CD4-positive, alpha-beta memory T cell (primary cell): ENCODE measurements around the gene METTL26. TPM values are rescaled to one million over a fixed set of nuclear protein-coding genes. Genes with fewer than 3 reads are reported as not detected.

Experiments used
- CTCF ChIA-PET: fragments of 350-600 bp; sonication (Branson Sonifier 250); formaldehyde crosslinking; loops from one replicate; lab custom pipeline; 2021; ENCODE audit warnings: inconsistent platforms; ENCODE audit not compliant: partially characterized antibody; lab: Charles Lee
- POLR2A ChIA-PET: fragments of 350-600 bp; sonication (Branson Sonifier 250); formaldehyde crosslinking; loops from one replicate; lab custom pipeline; 2021; ENCODE audit not compliant: partially characterized antibody; lab: Charles Lee
- DNase-seq, 5 donors: peaks; one replicate each; pipeline versions ENCODE4 v3.0.0 to v3.0.0-alpha.2; 2020 to 2022; ENCODE audit warnings: mixed read lengths in 1 of 5
- H3K27ac ChIP-seq: one replicate; pipeline ENCODE4 v1.7.0; 2013; ENCODE audit warnings: low read depth, low read length
- H3K27me3 ChIP-seq: 2 replicates; pipeline ENCODE4 v1.7.0; 2013; ENCODE audit warnings: mild to moderate bottlenecking, low read length, moderate library complexity; ENCODE audit not compliant: insufficient read depth
- H3K36me3 ChIP-seq: 2 replicates; pipeline ENCODE4 v1.7.0; 2013; ENCODE audit warnings: mild to moderate bottlenecking, low read length, moderate library complexity; ENCODE audit not compliant: insufficient read depth
- H3K4me1 ChIP-seq: 2 replicates; pipeline ENCODE4 v1.7.0; 2013; ENCODE audit warnings: mild to moderate bottlenecking, low read length, moderate library complexity; ENCODE audit not compliant: insufficient read depth
- H3K4me3 ChIP-seq, 2 donors: one replicate each; pipeline ENCODE4 v1.7.0; 2013; ENCODE audit warnings: low read length in 2 of 2, mild to moderate bottlenecking in 1 of 2
- H3K9me3 ChIP-seq, 2 donors: one replicate each; pipeline ENCODE4 v1.7.0; 2013; ENCODE audit warnings: low read length in 2 of 2, control low read depth in 1 of 2; ENCODE audit not compliant: control insufficient read depth in 1 of 2
- H3K27ac Mint-ChIP-seq, 7 donors: one replicate each; pipeline ENCODE4 v1.8.0; 2020 to 2021; ENCODE audit warnings: mixed read lengths in 7 of 7, mild to moderate bottlenecking in 6 of 7, inconsistent platforms in 3 of 7, moderate library complexity in 3 of 7
- H3K27me3 Mint-ChIP-seq, 2 donors: one replicate each; pipeline ENCODE4 v1.8.0; 2020 to 2021; ENCODE audit warnings: mixed read lengths in 2 of 2
- H3K36me3 Mint-ChIP-seq, 2 donors: one replicate each; pipeline ENCODE4 v1.8.0; 2020 to 2021; ENCODE audit warnings: mixed read lengths in 2 of 2, inconsistent platforms in 1 of 2, mild to moderate bottlenecking in 1 of 2
- H3K4me1 Mint-ChIP-seq, 4 donors: one replicate each; pipeline ENCODE4 v1.8.0; 2020 to 2021; ENCODE audit warnings: mixed read lengths in 4 of 4, mild to moderate bottlenecking in 1 of 4
- H3K4me3 Mint-ChIP-seq, 8 donors: one replicate each; pipeline ENCODE4 v1.8.0; 2020 to 2021; ENCODE audit warnings: mixed read lengths in 8 of 8, mild to moderate bottlenecking in 7 of 8, moderate library complexity in 6 of 8, inconsistent platforms in 3 of 8
- H3K9me3 Mint-ChIP-seq, 8 donors: one replicate each; pipeline ENCODE4 v1.8.0; 2020 to 2021; ENCODE audit warnings: mixed read lengths in 8 of 8, mild to moderate bottlenecking in 5 of 8, inconsistent platforms in 3 of 8, moderate library complexity in 1 of 8
- intact Hi-C: fragments of 100-400 bp; cut with micrococcal nuclease; formaldehyde crosslinking; loops from one replicate; pipeline ENCODE4 v1.15.1; 2023
- polyA plus RNA-seq, 2 donors: library from polyadenylated mRNA; unstranded; fragments of 300-500 nt; fragmentation: Illumina TruSeq; gene quantifications; one replicate each; pipeline ENCODE4 v1.2.3, GENCODE V29; 2021
- total RNA-seq, 2 experiments: library from RNA; stranded (reverse); gene quantifications; one replicate each; pipeline ENCODE4 v1.2.3, GENCODE V29; 2021

METTL26 gene
- total and polyA plus RNA-seq, 4 experiments from 2014 or later: 68.4 to 106 (median 82.1) TPM

- ChIA-PET CTCF (no interaction called here), POLR2A (interaction anchor here (1.2 to 5.6 kb wide), 5 partner anchors 10 to 25 kb away, joined by 6 to 89 read pairs (median 7); partner anchors contain the start of genes JMJD8, STUB1 and WDR24)
- intact Hi-C loops: no loop called here
- Mint-ChIP-seq H3K36me3 (peaks cover 0 to 16% of the 10 kb centered on the region in 2 donors), H3K4me3 (peak overlapping the region in 3 of 8 donors; percentile 5 to 42 (median 25)), H3K4me1 (peaks cover 5 to 28% (median 10%) of the 10 kb centered on the region in 4 donors), H3K27me3 (no peaks in the 10 kb centered on the region), H3K9me3 (no peaks in the 10 kb centered on the region), H3K27ac (peak overlapping the region in 1 of 7 donors; percentile 57)
- H3K9me3 ChIP-seq: no peaks in the 10 kb centered on the region
- H3K27ac ChIP-seq: no peak overlapping the region
- peaks cover 29% of the 10 kb centered on the region for H3K4me1 ChIP-seq
- H3K36me3 ChIP-seq: peaks cover 25% of the 10 kb centered on the region
- no peak overlapping the region for H3K4me3 ChIP-seq
- no peaks in the 10 kb centered on the region for H3K27me3 ChIP-seq
- DNase-seq: no peak
These were observed 34.6 kb upstream of the METTL26 start for GRCh38 chr16:670485-671352.

GRCh38 chr16:669666-670065 is 33.6 kb upstream of the METTL26 start:
- ChIA-PET POLR2A (interaction anchor here (5.6 kb wide), 1 partner anchor 11 kb away, joined by 89 read pairs; the partner anchor contains the start of genes JMJD8 and STUB1), CTCF (no interaction called here)
- Histone ChIP-seq H3K4me1 (peaks cover 23% of the 10 kb centered on the region), H3K9me3 (no peaks in the 10 kb centered on the region), H3K36me3 (peaks cover 25% of the 10 kb centered on the region), H3K4me3 (no peak overlapping the region), H3K27ac (no peak overlapping the region), H3K27me3 (no peaks in the 10 kb centered on the region)
- peak overlapping the region in 6 of 8 donors; percentile 46 to 81 (median 68) for H3K4me3 Mint-ChIP-seq
- peaks cover 3 to 22% (median 6%) of the 10 kb centered on the region in 4 donors for H3K4me1 Mint-ChIP-seq
- H3K9me3 Mint-ChIP-seq: no peaks in the 10 kb centered on the region
- peak overlapping the region in 1 of 7 donors; percentile 57 for H3K27ac Mint-ChIP-seq
- intact Hi-C loops: loop anchor here (2.0 kb wide), 1 partner anchor 21 kb away; the partner anchor contains the start of gene WDR90
- H3K27me3 Mint-ChIP-seq: no peaks in the 10 kb centered on the region
- DNase-seq: no peak
- H3K36me3 Mint-ChIP-seq: peaks cover 0 to 16% of the 10 kb centered on the region in 2 donors

- intact Hi-C loops: loop anchor here (1.0 to 2.0 kb wide), 5 partner anchors 11 to 276 kb away; partner anchors contain the start of genes JMJD8, METTL26 and WDR90
- Mint-ChIP-seq H3K4me3 (peak overlapping the region; percentile 71 to 86 (median 80)), H3K4me1 (peaks cover 3 to 21% (median 6%) of the 10 kb centered on the region in 4 donors), H3K9me3 (no peaks in the 10 kb centered on the region), H3K27ac (peak overlapping the region in 6 of 7 donors; percentile 29 to 88 (median 53)), H3K27me3 (no peaks in the 10 kb centered on the region), H3K36me3 (peaks cover 0 to 13% of the 10 kb centered on the region in 2 donors)
- DNase-seq: no peak
- Histone ChIP-seq H3K4me3 (peak overlapping the region; percentile 42 to 73), H3K36me3 (peaks cover 25% of the 10 kb centered on the region), H3K27me3 (no peaks in the 10 kb centered on the region), H3K4me1 (peaks cover 23% of the 10 kb centered on the region), H3K9me3 (no peaks in the 10 kb centered on the region), H3K27ac (peak overlapping the region; percentile 69)
- POLR2A ChIA-PET: interaction anchor here (1.4 to 5.6 kb wide), 7 partner anchors 12 to 53 kb away, joined by 5 to 89 read pairs (median 17); partner anchors contain the start of genes ANTKMT, JMJD8, MCRIP2 and METTL26
- CTCF ChIA-PET: interaction anchor here (1.1 to 1.4 kb wide), 4 partner anchors 10 to 64 kb away, joined by 3 to 5 read pairs (median 3); no protein-coding TSS in a partner anchor
These were observed 32.5 kb upstream of the METTL26 start for GRCh38 chr16:668519-669171.

- no peaks in the 10 kb centered on the region for H3K9me3 Mint-ChIP-seq
- Histone ChIP-seq H3K9me3 (no peaks in the 10 kb centered on the region), H3K36me3 (peaks cover 25% of the 10 kb centered on the region), H3K4me3 (peak within 1 kb of the TSS; percentile 42 to 73), H3K27me3 (no peaks in the 10 kb centered on the region), H3K4me1 (peaks cover 23% of the 10 kb centered on the region), H3K27ac (peak within 1 kb of the TSS; percentile 69)
- peak within 1 kb of the TSS; percentile 38 to 94 (median 86) for H3K27ac Mint-ChIP-seq
- peak within 1 kb of the TSS; percentile 77 to 86 (median 80) for H3K4me3 Mint-ChIP-seq
- H3K27me3 Mint-ChIP-seq: no peaks in the 10 kb centered on the region
- DNase-seq: peak; percentile 88 to 93 (median 91)
- CTCF ChIA-PET: interaction anchor here (0.7 to 1.4 kb wide), 8 partner anchors 8 to 65 kb away, joined by 3 to 6 read pairs (median 3); partner anchors contain the start of gene WDR90
- H3K36me3 Mint-ChIP-seq: peaks cover 0 to 11% of the 10 kb centered on the region in 2 donors
- H3K4me1 Mint-ChIP-seq: peaks cover 3 to 21% (median 5%) of the 10 kb centered on the region in 4 donors
- POLR2A ChIA-PET: interaction anchor here (0.6 to 5.6 kb wide), 11 partner anchors 8 to 139 kb away, joined by 3 to 89 read pairs (median 6); partner anchors contain the start of genes ANTKMT, JMJD8, MCRIP2 and METTL26
- intact Hi-C loops: loop anchor here (1.0 to 2.0 kb wide), 5 partner anchors 11 to 276 kb away; partner anchors contain the start of genes JMJD8, METTL26 and WDR90
These were observed 31.8 kb upstream of the METTL26 start, which contains the start of gene RHOT2 for GRCh38 chr16:667780-668518. TSS of gene RHOT2 (plus strand) at chr16:668132. CDS start at chr16:668200, 68 bp downstream.

GRCh38 chr16:667113-667779 is 31.1 kb upstream of the METTL26 start:
- CTCF ChIA-PET: interaction anchor here (0.7 to 1.4 kb wide), 5 partner anchors 9 to 22 kb away, joined by 3 to 6 read pairs (median 4); partner anchors contain the start of gene WDR90
- H3K4me1 ChIP-seq: peaks cover 23% of the 10 kb centered on the region
- peak overlapping the region in 1 of 2 donors; percentile 73 for H3K4me3 ChIP-seq
- peak overlapping the region; percentile 69 for H3K27ac ChIP-seq
- peak overlapping the region; percentile 69 to 86 (median 78) for H3K4me3 Mint-ChIP-seq
- peak overlapping the region; percentile 38 to 94 (median 86) for H3K27ac Mint-ChIP-seq
- no peaks in the 10 kb centered on the region for H3K27me3 ChIP-seq
- H3K36me3 Mint-ChIP-seq: peaks cover 0 to 8% of the 10 kb centered on the region in 2 donors
- POLR2A ChIA-PET: interaction anchor here (0.6 to 5.6 kb wide), 12 partner anchors 9 to 140 kb away, joined by 3 to 89 read pairs (median 6); partner anchors contain the start of genes ANTKMT, JMJD8, MCRIP2 and METTL26
- peaks cover 3 to 21% (median 5%) of the 10 kb centered on the region in 4 donors for H3K4me1 Mint-ChIP-seq
- no peaks in the 10 kb centered on the region for H3K9me3 ChIP-seq
- no peak for DNase-seq
- no peaks in the 10 kb centered on the region for H3K27me3 Mint-ChIP-seq
- intact Hi-C loops: no loop called here
- H3K9me3 Mint-ChIP-seq: no peaks in the 10 kb centered on the region
- H3K36me3 ChIP-seq: peaks cover 20% of the 10 kb centered on the region
